GM21367 (cell line): ENCODE data around the gene OTOP1.
"Not testable (repeated sequence)": the region's sequence is repeated elsewhere in the genome, so short reads cannot be mapped to it uniquely, and the experiment has no call there.

Experiments
- ATAC-seq: cut with Tn5 transposase; IDR thresholded peaks from one replicate; pipeline ENCODE4 v1.9.1; 2021; ENCODE audit not compliant: unreplicated experiment

Gene OTOP1

GRCh38 chr4:4226606-4227438 lies at the start of gene OTOP1:
TSS of gene OTOP1 (minus strand) at chr4:4226929. CDS start at chr4:4226864, 65 bp downstream.
- ATAC-seq = no peak

GRCh38 chr4:4274226-4274625 lies 47.5 kb upstream of the OTOP1 start:
- ATAC-seq = no peak

GRCh38 chr4:4271912-4272311 lies 45.2 kb upstream of the OTOP1 start:
- ATAC-seq = no peak

- no peak for ATAC-seq
Observed at GRCh38 chr4:4270529-4270928, 43.8 kb upstream of the OTOP1 start.

- no peak for ATAC-seq
Observed at GRCh38 chr4:4269856-4270255, 43.1 kb upstream of the OTOP1 start.

GRCh38 chr4:4269331-4269731 lies 42.6 kb upstream of the OTOP1 start:
- ATAC-seq = no peak

GRCh38 chr4:4268776-4269175 lies 42.0 kb upstream of the OTOP1 start:
- ATAC-seq = no peak

GRCh38 chr4:4267981-4268380 lies 41.3 kb upstream of the OTOP1 start:
- ATAC-seq = no peak

GRCh38 chr4:4260185-4260751 lies 33.5 kb upstream of the OTOP1 start:
- ATAC-seq = no peak

GRCh38 chr4:4259484-4260100 lies 32.9 kb upstream of the OTOP1 start:
- no peak for ATAC-seq

GRCh38 chr4:4257705-4258104 lies 31.0 kb upstream of the OTOP1 start:
- ATAC-seq = not testable (repeated sequence)

- no peak for ATAC-seq
Observed at GRCh38 chr4:4256799-4257198, 30.1 kb upstream of the OTOP1 start.

- no peak for ATAC-seq
Observed at GRCh38 chr4:4254666-4255065, 27.9 kb upstream of the OTOP1 start.

GRCh38 chr4:4254199-4254598 lies 27.5 kb upstream of the OTOP1 start:
- no peak for ATAC-seq

GRCh38 chr4:4249866-4250265 lies 23.1 kb upstream of the OTOP1 start:
- ATAC-seq = no peak

GRCh38 chr4:4249342-4249741 lies 22.6 kb upstream of the OTOP1 start:
- not testable (repeated sequence) for ATAC-seq

GRCh38 chr4:4248885-4249203 lies 22.1 kb upstream of the OTOP1 start:
- no peak for ATAC-seq

GRCh38 chr4:4248029-4248884 lies 21.5 kb upstream of the OTOP1 start, which contains the start of gene TMEM128:
TSS of gene TMEM128 (minus strand) at chr4:4248223. CDS start at chr4:4248202, 21 bp downstream.
- peak; percentile 94 for ATAC-seq

- no peak for ATAC-seq
Observed at GRCh38 chr4:4247696-4248028, 20.9 kb upstream of the OTOP1 start.

- no peak for ATAC-seq
Observed at GRCh38 chr4:4245172-4245571, 18.4 kb upstream of the OTOP1 start.

- not testable (repeated sequence) for ATAC-seq
Observed at GRCh38 chr4:4239551-4239950, 12.8 kb upstream of the OTOP1 start.
